IMR-90 (cell line): ENCODE measurements around the gene RER1. TPM values are rescaled to one million over a fixed set of nuclear protein-coding genes. Genes with fewer than 3 reads are reported as not detected.

Source experiments
- ATAC-seq: fragments of 200-7000 bp; cut with Tn5 transposase; 2 replicates; pipeline ENCODE4 v1.9.1; 2020; ENCODE audit warnings: low read depth, mild to moderate bottlenecking, moderate library complexity
- BruUV-seq: library from RNA; stranded (reverse); fragments of 400-500 nt; replicated peaks from 2 replicates; lab custom pipeline; 2021; lab: Mats Ljungman, UMichigan
- CTCF ChIA-PET: fragments of 300-600 bp; formaldehyde crosslinking; extraction: SDS; loops from one replicate; lab custom pipeline; 2021; ENCODE audit warnings: antibody characterized with exemption; lab: Yijun Ruan, JAX
- POLR2A ChIA-PET: fragments of 300-600 bp; sonication (Branson Sonifier 250); formaldehyde crosslinking; loops from one replicate; lab custom pipeline; 2022; ENCODE audit warnings: antibody characterized with exemption; ENCODE audit not compliant: unreplicated experiment; lab: Charles Lee
- DNase-seq: peaks from one replicate; pipeline ENCODE4 v3.0.0; 2013
- H2AFZ ChIP-seq: replicated peaks from 2 replicates; pipeline ENCODE3; 2013; ENCODE audit warnings: low read length, mild to moderate bottlenecking; ENCODE audit not compliant: poor library complexity
- H2AK5ac ChIP-seq: 2 replicates; pipeline ENCODE4 v1.6.1; 2013; ENCODE audit warnings: low read depth, low read length, inconsistent platforms
- H2AK9ac ChIP-seq: replicated peaks from 2 replicates; pipeline ENCODE3; 2013; ENCODE audit warnings: mild to moderate bottlenecking, low read depth, low read length, moderate library complexity; ENCODE audit not compliant: poor library complexity
- H2BK120ac ChIP-seq: 2 replicates; pipeline ENCODE4 v1.6.1; 2013; ENCODE audit warnings: low read depth, low read length, inconsistent platforms
- H2BK15ac ChIP-seq: 3 replicates; pipeline ENCODE4 v1.6.1; 2013; ENCODE audit warnings: low read depth, low read length, inconsistent platforms
- H2BK20ac ChIP-seq: 2 replicates; pipeline ENCODE4 v1.6.1; 2013; ENCODE audit warnings: low read depth, mild to moderate bottlenecking, inconsistent platforms, low read length, moderate library complexity
- H2BK5ac ChIP-seq: 2 replicates; pipeline ENCODE4 v1.6.1; 2013; ENCODE audit warnings: mild to moderate bottlenecking, low read depth, low read length, inconsistent platforms; ENCODE audit not compliant: poor library complexity, severe bottlenecking
- H3K14ac ChIP-seq: replicated peaks from 2 replicates; pipeline ENCODE4 v1.6.1; 2013; ENCODE audit warnings: low read depth, low read length, inconsistent platforms
- H3K18ac ChIP-seq: 2 replicates; pipeline ENCODE4 v1.6.1; 2013; ENCODE audit warnings: low read depth, low read length, control low read depth
- H3K23ac ChIP-seq: 2 replicates; pipeline ENCODE4 v1.6.1; 2013; ENCODE audit warnings: low read depth, low read length, inconsistent platforms
- H3K27ac ChIP-seq: 2 replicates; pipeline ENCODE4 v1.5.1; 2013; ENCODE audit warnings: mild to moderate bottlenecking, control low read depth, low read length; ENCODE audit not compliant: insufficient read depth
- H3K27me3 ChIP-seq: 2 replicates; pipeline ENCODE4 v1.6.1; 2013; ENCODE audit warnings: low read length; ENCODE audit not compliant: control insufficient read depth, insufficient read depth
- H3K36me3 ChIP-seq: 2 replicates; pipeline ENCODE4 v1.6.1; 2013; ENCODE audit warnings: low read length, mixed read lengths; ENCODE audit not compliant: control insufficient read depth, insufficient read depth
- H3K4ac ChIP-seq: 2 replicates; pipeline ENCODE4 v1.6.1; 2013; ENCODE audit warnings: low read depth, low read length, inconsistent platforms
- H3K4me1 ChIP-seq: 2 replicates; pipeline ENCODE4 v1.6.1; 2013; ENCODE audit warnings: low read length, mixed read lengths; ENCODE audit not compliant: control insufficient read depth, insufficient read depth
- H3K4me2 ChIP-seq: 2 replicates; pipeline ENCODE4 v1.6.1; 2013; ENCODE audit warnings: low read depth, mild to moderate bottlenecking, control low read depth, low read length, moderate library complexity
- H3K4me3 ChIP-seq: 2 replicates; pipeline ENCODE4 v1.5.1; 2013; ENCODE audit warnings: low read depth, mild to moderate bottlenecking, control low read depth, low read length, moderate library complexity; ENCODE audit not compliant: insufficient read depth
- H3K56ac ChIP-seq: 2 replicates; pipeline ENCODE4 v1.6.1; 2013; ENCODE audit warnings: low read length, inconsistent platforms; ENCODE audit not compliant: insufficient read depth; ENCODE audit errors: extremely low read depth
- H3K79me1 ChIP-seq, 2 experiments: 2 replicates each; pipeline ENCODE4 v1.6.1; 2013; ENCODE audit warnings: low read length in 2 of 2, inconsistent platforms in 1 of 2, low read depth in 1 of 2
- H3K9ac ChIP-seq: 2 replicates; pipeline ENCODE4 v1.6.1; 2013; ENCODE audit warnings: low read depth, low read length, control low read depth
- H3K9me1 ChIP-seq: 2 replicates; pipeline ENCODE4 v1.6.1; 2013; ENCODE audit warnings: low read length, inconsistent platforms; ENCODE audit not compliant: insufficient read depth
- H3K9me3 ChIP-seq: 2 replicates; pipeline ENCODE4 v1.6.1; 2013; ENCODE audit warnings: low read length; ENCODE audit not compliant: control insufficient read depth, insufficient read depth
- H4K20me1 ChIP-seq: 2 replicates; pipeline ENCODE4 v1.6.1; 2013; ENCODE audit warnings: low read length, inconsistent platforms; ENCODE audit not compliant: insufficient read depth
- H4K5ac ChIP-seq: 2 replicates; pipeline ENCODE4 v1.6.1; 2013; ENCODE audit warnings: mild to moderate bottlenecking, low read depth, low read length, control low read depth
- H4K8ac ChIP-seq, 2 experiments: 2 replicates each; pipeline ENCODE4 v1.6.1; 2013; ENCODE audit warnings: low read depth in 2 of 2, low read length in 2 of 2, control low read depth in 1 of 2, inconsistent platforms in 1 of 2
- H4K91ac ChIP-seq: 2 replicates; pipeline ENCODE4 v1.6.1; 2013; ENCODE audit warnings: low read depth, low read length, inconsistent platforms; ENCODE audit not compliant: insufficient read depth
- BHLHE40 ChIP-seq: fragments of 150-350 bp; IDR thresholded peaks from 2 replicates; pipeline ENCODE4 v1.6.1; 2016; ENCODE audit warnings: mild to moderate bottlenecking, low read depth, low read length
- CEBPB ChIP-seq: IDR thresholded peaks from 2 replicates; pipeline ENCODE4 v1.6.1; 2012; ENCODE audit warnings: low read depth, low read length, improper control_type of control experiment
- CHD1 ChIP-seq: IDR thresholded peaks from 2 replicates; pipeline ENCODE4 v1.6.1; 2012; ENCODE audit warnings: low read depth, low read length, improper control_type of control experiment
- FOS ChIP-seq: fragments of 150-350 bp; IDR thresholded peaks from 2 replicates; pipeline ENCODE4 v1.6.1; 2016; ENCODE audit warnings: low read depth, low read length
- MAFK ChIP-seq: IDR thresholded peaks from 2 replicates; pipeline ENCODE4 v1.6.1; 2012; ENCODE audit warnings: low read depth, low read length, improper control_type of control experiment
- MAZ ChIP-seq: IDR thresholded peaks from 2 replicates; pipeline ENCODE4 v1.6.1; 2012; ENCODE audit warnings: low read depth, mild to moderate bottlenecking, low read length, improper control_type of control experiment, moderate library complexity, borderline replicate concordance
- MXI1 ChIP-seq: IDR thresholded peaks from 2 replicates; pipeline ENCODE4 v1.6.1; 2012; ENCODE audit warnings: low read depth, mild to moderate bottlenecking, low read length, moderate library complexity, borderline replicate concordance
- NFE2L2 ChIP-seq: fragments of 150-350 bp; IDR thresholded peaks from 2 replicates; pipeline ENCODE4 v1.6.1; 2016; ENCODE audit warnings: low read depth, mild to moderate bottlenecking, low read length
- POLR2A ChIP-seq: IDR thresholded peaks from 2 replicates; pipeline ENCODE4 v1.6.1; 2012; ENCODE audit warnings: mild to moderate bottlenecking, low read depth, low read length
- RAD21 ChIP-seq: IDR thresholded peaks from 2 replicates; pipeline ENCODE4 v1.6.1; 2012; ENCODE audit warnings: low read length, improper control_type of control experiment
- RCOR1 ChIP-seq: IDR thresholded peaks from 2 replicates; pipeline ENCODE4 v1.6.1; 2012; ENCODE audit warnings: mild to moderate bottlenecking, low read length, improper control_type of control experiment; ENCODE audit not compliant: insufficient replicate concordance
- RFX5 ChIP-seq: IDR thresholded peaks from 2 replicates; pipeline ENCODE4 v1.8.0; 2012; ENCODE audit warnings: low read depth, mild to moderate bottlenecking, low read length, moderate library complexity
- SMC3 ChIP-seq: fragments of 150-350 bp; IDR thresholded peaks from 2 replicates; pipeline ENCODE4 v1.6.1; 2016; ENCODE audit warnings: low read depth, mild to moderate bottlenecking, antibody characterized with exemption, low read length, moderate library complexity
- WGBS, 2 experiments: methylation state at CpG; one replicate each; pipeline versions ENCODE4 v1.1.5 to v1.1.7; 2013; ENCODE audit warnings: missing lambda C conversion rate in 2 of 2; ENCODE audit not compliant: insufficient read length in 1 of 2; ENCODE audit errors: extremely low coverage in 2 of 2; 5-methylcytosine and 5-hydroxymethylcytosine counted together
- dilution Hi-C: fragments of 300-500 bp; cut with HindIII; formaldehyde crosslinking; loops from one replicate; pipeline ENCODE4 v1.14.3; 2018; ENCODE audit warnings: low sequenced_read_pairs; ENCODE audit not compliant: unreplicated experiment
- in situ Hi-C: fragments of 300-500 bp; cut with MboI; formaldehyde crosslinking; loops from 3 replicates; pipeline ENCODE4 v1.14.3; 2019; ENCODE audit warnings: low sequenced_read_pairs, inconsistent platforms, mixed read lengths
- intact Hi-C: fragments of 100-400 bp; cut with micrococcal nuclease; formaldehyde crosslinking; loops from 2 replicates; pipeline ENCODE4 v1.10.0; 2022
- polyA plus RNA-seq, 3 experiments: library from polyadenylated mRNA; depleted of rRNA; stranded (reverse); fragments of >200 nt; gene quantifications; 2 replicates each; pipeline ENCODE4 v1.2.3, GENCODE V29; 2012; ENCODE audit warnings: low replicate concordance in 1 of 3
- total RNA-seq: library from RNA; depleted of rRNA; stranded (reverse); fragments of >200 nt; gene quantifications from 2 replicates; pipeline ENCODE4 v1.2.3, GENCODE V29; 2012
- TF ChIP-seq, protein P1 (sequence below): conservative IDR thresholded peaks from 2 replicates; pipeline ENCODE4 v1.5.1; 2012; ENCODE audit warnings: mild to moderate bottlenecking, low read depth, low read length, improper control_type of control experiment
- TF ChIP-seq, protein P2 (sequence below): fragments of 150-350 bp; IDR thresholded peaks from 2 replicates; pipeline ENCODE4 v1.6.1; 2016; ENCODE audit warnings: low read depth, mild to moderate bottlenecking, low read length, moderate library complexity, borderline replicate concordance

Gene RER1
- total and polyA plus RNA-seq, 2 of the 4 experiments (the other 2 are of a cell fraction) = 47.1 to 240 TPM

- no peak overlapping the region for H3K4me2 ChIP-seq
- no peak overlapping the region for H3K4me3 ChIP-seq
- H3K4ac ChIP-seq = no peak overlapping the region
- no peak overlapping the region for H3K14ac ChIP-seq
- H4K5ac ChIP-seq = no peak overlapping the region
- H2BK20ac ChIP-seq = no peak overlapping the region
- no peak for DNase-seq
- H3K4me1 ChIP-seq = 0 out of 2 replicates have a peak, but pooled peaks cover 3% of the 10 kb centered on the region
- intact Hi-C loops = no loop called here
- H2AFZ ChIP-seq = no peak overlapping the region
- CTCF ChIA-PET = no interaction called here
- no peak overlapping the region for H2AK5ac ChIP-seq
- POLR2A ChIA-PET = no interaction called here
- no peak overlapping the region for H3K18ac ChIP-seq
- H3K27ac ChIP-seq = no peak overlapping the region
- no peaks in the 10 kb centered on the region for H3K9me3 ChIP-seq
- H4K91ac ChIP-seq = no peak overlapping the region
- ATAC-seq = no peak
- in situ Hi-C loops = loop anchor here (25.0 kb wide), 1 partner anchor 402 kb away; no protein-coding TSS in a partner anchor
- dilution Hi-C loops = no loop called here
- H3K56ac ChIP-seq = no peak overlapping the region
- BruUV-seq = no TSS peak
- H3K9me1 ChIP-seq = no peaks in the 10 kb centered on the region
- no peak overlapping the region for H2AK9ac ChIP-seq
- H3K27me3 ChIP-seq = no peaks in the 10 kb centered on the region
- H2BK5ac ChIP-seq = no peak overlapping the region
- no peak overlapping the region for H2BK15ac ChIP-seq
- H4K8ac ChIP-seq = no peak overlapping the region
- no CpG with 5 or more reads among the region's 2 CpGs for WGBS, 2 experiments
- H3K9ac ChIP-seq = no peak overlapping the region
- no peak overlapping the region for H2BK120ac ChIP-seq
- TF ChIP-seq CHD1 (no peak), NFE2L2 (no peak), RAD21 (no peak), RCOR1 (no peak), POLR2A (no peak), MAZ (no peak), SMC3 (no peak), MAFK (no peak), BHLHE40 (no peak), CEBPB (no peak), FOS (no peak), MXI1 (no peak), RFX5 (no peak)
- TF ChIP-seq, protein P1, sequence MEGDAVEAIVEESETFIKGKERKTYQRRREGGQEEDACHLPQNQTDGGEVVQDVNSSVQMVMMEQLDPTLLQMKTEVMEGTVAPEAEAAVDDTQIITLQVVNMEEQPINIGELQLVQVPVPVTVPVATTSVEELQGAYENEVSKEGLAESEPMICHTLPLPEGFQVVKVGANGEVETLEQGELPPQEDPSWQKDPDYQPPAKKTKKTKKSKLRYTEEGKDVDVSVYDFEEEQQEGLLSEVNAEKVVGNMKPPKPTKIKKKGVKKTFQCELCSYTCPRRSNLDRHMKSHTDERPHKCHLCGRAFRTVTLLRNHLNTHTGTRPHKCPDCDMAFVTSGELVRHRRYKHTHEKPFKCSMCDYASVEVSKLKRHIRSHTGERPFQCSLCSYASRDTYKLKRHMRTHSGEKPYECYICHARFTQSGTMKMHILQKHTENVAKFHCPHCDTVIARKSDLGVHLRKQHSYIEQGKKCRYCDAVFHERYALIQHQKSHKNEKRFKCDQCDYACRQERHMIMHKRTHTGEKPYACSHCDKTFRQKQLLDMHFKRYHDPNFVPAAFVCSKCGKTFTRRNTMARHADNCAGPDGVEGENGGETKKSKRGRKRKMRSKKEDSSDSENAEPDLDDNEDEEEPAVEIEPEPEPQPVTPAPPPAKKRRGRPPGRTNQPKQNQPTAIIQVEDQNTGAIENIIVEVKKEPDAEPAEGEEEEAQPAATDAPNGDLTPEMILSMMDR = no peak
- TF ChIP-seq, protein P2, sequence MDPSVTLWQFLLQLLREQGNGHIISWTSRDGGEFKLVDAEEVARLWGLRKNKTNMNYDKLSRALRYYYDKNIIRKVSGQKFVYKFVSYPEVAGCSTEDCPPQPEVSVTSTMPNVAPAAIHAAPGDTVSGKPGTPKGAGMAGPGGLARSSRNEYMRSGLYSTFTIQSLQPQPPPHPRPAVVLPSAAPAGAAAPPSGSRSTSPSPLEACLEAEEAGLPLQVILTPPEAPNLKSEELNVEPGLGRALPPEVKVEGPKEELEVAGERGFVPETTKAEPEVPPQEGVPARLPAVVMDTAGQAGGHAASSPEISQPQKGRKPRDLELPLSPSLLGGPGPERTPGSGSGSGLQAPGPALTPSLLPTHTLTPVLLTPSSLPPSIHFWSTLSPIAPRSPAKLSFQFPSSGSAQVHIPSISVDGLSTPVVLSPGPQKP = no peak
- H3K36me3 ChIP-seq = no peaks in the 10 kb centered on the region
- H3K23ac ChIP-seq = no peak overlapping the region
- no peaks in the 10 kb centered on the region for H3K79me1 ChIP-seq
- H4K20me1 ChIP-seq = no peaks in the 10 kb centered on the region
Measured at GRCh38 chr1:2363847-2364513, 27.7 kb upstream of the RER1 start.
